Neural progenitor cell (in vitro differentiated cells): ENCODE data around the gene UGGT2. TPM values are rescaled to one million over a fixed set of nuclear protein-coding genes. Genes with fewer than 3 reads are reported as not detected.

Source experiments
- DNase-seq: peaks from one replicate; pipeline ENCODE4 v3.0.0-alpha.2; 2016; ENCODE audit warnings: low spot score
- H2AFZ ChIP-seq: fragments of 200-600 bp; sonication (generic); replicated peaks from 2 replicates; pipeline ENCODE4 v1.6.1; 2016; ENCODE audit warnings: antibody characterized with exemption
- H3F3A ChIP-seq: fragments of 200-600 bp; sonication (generic); 2 replicates; pipeline ENCODE4 v1.6.1; 2016; ENCODE audit warnings: antibody characterized with exemption, low read depth
- H3K27ac ChIP-seq: fragments of 200-600 bp; sonication (generic); 2 replicates; pipeline ENCODE4 v1.5.1; 2016; ENCODE audit warnings: mild to moderate bottlenecking
- H3K27me3 ChIP-seq: fragments of 200-600 bp; sonication (generic); 2 replicates; pipeline ENCODE4 v1.6.1; 2016; ENCODE audit warnings: mild to moderate bottlenecking, moderate library complexity
- H3K36me3 ChIP-seq: fragments of 200-600 bp; sonication (generic); 2 replicates; pipeline ENCODE4 v1.5.1; 2016
- H3K4me1 ChIP-seq: fragments of 200-600 bp; sonication (generic); 2 replicates; pipeline ENCODE4 v1.6.1; 2016; ENCODE audit warnings: mixed run types
- H3K4me2 ChIP-seq: fragments of 200-600 bp; sonication (generic); 2 replicates; pipeline ENCODE4 v1.6.1; 2016
- H3K4me3 ChIP-seq: fragments of 200-600 bp; sonication (generic); 2 replicates; pipeline ENCODE4 v1.5.1; 2016
- H3K79me2 ChIP-seq: fragments of 200-600 bp; sonication (generic); 2 replicates; pipeline ENCODE4 v1.6.1; 2016; ENCODE audit warnings: low read depth
- H3K9ac ChIP-seq: fragments of 200-600 bp; sonication (generic); 2 replicates; pipeline ENCODE4 v1.6.1; 2016
- H3K9me3 ChIP-seq: fragments of 200-600 bp; sonication (generic); 2 replicates; pipeline ENCODE4 v1.5.1; 2016; ENCODE audit warnings: low read depth
- H4K20me1 ChIP-seq: fragments of 200-600 bp; sonication (generic); 2 replicates; pipeline ENCODE4 v1.6.1; 2016; ENCODE audit warnings: low read depth
- H3K27ac Mint-ChIP-seq: 3 replicates; pipeline ENCODE4 v1.8.0; 2021; ENCODE audit warnings: mixed read lengths
- H3K27me3 Mint-ChIP-seq: 2 replicates; pipeline ENCODE4 v1.8.0; 2022; ENCODE audit warnings: low read depth, mild to moderate bottlenecking, inconsistent platforms, moderate library complexity, mixed read lengths; ENCODE audit not compliant: insufficient read depth
- H3K36me3 Mint-ChIP-seq: 3 replicates; pipeline ENCODE4 v1.8.0; 2021; ENCODE audit warnings: mixed read lengths
- H3K4me1 Mint-ChIP-seq: 3 replicates; pipeline ENCODE4 v1.8.0; 2021; ENCODE audit warnings: mixed read lengths
- H3K4me3 Mint-ChIP-seq: 3 replicates; pipeline ENCODE4 v1.8.0; 2021; ENCODE audit warnings: mild to moderate bottlenecking, moderate library complexity, mixed read lengths
- H3K9me3 Mint-ChIP-seq: 3 replicates; pipeline ENCODE4 v1.8.0; 2020; ENCODE audit warnings: mixed read lengths
- CTCF ChIP-seq: fragments of 200-600 bp; sonication (generic); IDR thresholded peaks from 2 replicates; pipeline ENCODE4 v1.5.1; 2017; ENCODE audit warnings: antibody characterized with exemption, mild to moderate bottlenecking
- EZH2 ChIP-seq: fragments of 200-600 bp; sonication (generic); IDR thresholded peaks from 2 replicates; pipeline ENCODE4 v1.6.1; 2017; ENCODE audit warnings: antibody characterized with exemption, mild to moderate bottlenecking, moderate library complexity
- EZH2phosphoT487 ChIP-seq: fragments of 200-600 bp; sonication (generic); IDR thresholded peaks from 2 replicates; pipeline ENCODE4 v1.6.1; 2017; ENCODE audit warnings: antibody characterized with exemption
- total RNA-seq: library from RNA; depleted of rRNA; stranded (reverse); fragments of >200 nt; gene quantifications from 2 replicates; pipeline ENCODE4 v1.2.3, GENCODE V29; 2015; ENCODE audit warnings: low replicate concordance

UGGT2 gene
- total RNA-seq, 1 donor from 2014 or later = 70.4 TPM

GRCh38 chr13:95924389-95924994 is 128.7 kb downstream of the UGGT2 start:
- Histone ChIP-seq H3K36me3 (peaks cover 2% of the 10 kb centered on the region), H3K27me3 (no peaks in the 10 kb centered on the region), H2AFZ (no peak overlapping the region), H3K4me2 (no peak overlapping the region), H4K20me1 (no peaks in the 10 kb centered on the region), H3K4me1 (no peaks in the 10 kb centered on the region), H3K4me3 (no peak overlapping the region), H3K9ac (no peak overlapping the region), H3K79me2 (no peaks in the 10 kb centered on the region), H3K27ac (no peak overlapping the region), H3F3A (no peaks in the 10 kb centered on the region), H3K9me3 (no peaks in the 10 kb centered on the region)
- H3K27me3 Mint-ChIP-seq = peaks cover 2% of the 10 kb centered on the region
- peaks cover 11% of the 10 kb centered on the region for H3K9me3 Mint-ChIP-seq
- H3K27ac Mint-ChIP-seq = no peak overlapping the region
- DNase-seq = no peak
- H3K36me3 Mint-ChIP-seq = peaks cover 13% of the 10 kb centered on the region
- TF ChIP-seq EZH2 (no peak), EZH2phosphoT487 (no peak), CTCF (no peak)
- H3K4me1 Mint-ChIP-seq = no peaks in the 10 kb centered on the region
- H3K4me3 Mint-ChIP-seq = no peak overlapping the region

DNA sequence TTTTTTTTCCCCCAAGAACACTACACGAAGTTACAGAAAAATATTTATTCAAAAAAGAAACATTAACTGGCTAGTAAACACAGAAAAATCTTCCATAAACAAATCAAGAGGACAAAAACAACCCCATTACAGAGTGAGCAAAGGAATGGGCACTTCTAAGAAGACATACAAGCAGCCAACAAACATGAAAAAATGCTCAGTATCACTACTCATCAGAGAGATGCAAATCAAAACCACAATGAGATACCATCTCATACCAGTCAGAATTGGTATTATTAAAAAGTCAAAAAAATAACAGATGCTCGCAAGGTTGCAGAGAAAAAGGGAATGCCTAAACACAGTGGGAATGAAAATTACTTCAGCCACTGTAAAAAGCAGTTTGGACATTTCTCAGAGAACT is 131.7 kb downstream of the UGGT2 start:
- no peak for TF ChIP-seq CTCF
- TF ChIP-seq EZH2phosphoT487 = no peak
- no peak for TF ChIP-seq EZH2
- H2AFZ ChIP-seq = no peak overlapping the region
- no peaks in the 10 kb centered on the region for H3K36me3 ChIP-seq
- H3K36me3 Mint-ChIP-seq = peaks cover 15% of the 10 kb centered on the region
- H3K4me3 Mint-ChIP-seq = no peak overlapping the region
- no peaks in the 10 kb centered on the region for H3F3A ChIP-seq
- H3K4me2 ChIP-seq = no peak overlapping the region
- H3K27me3 Mint-ChIP-seq = no peaks in the 10 kb centered on the region
- no peak overlapping the region for H3K4me3 ChIP-seq
- H3K4me1 Mint-ChIP-seq = no peaks in the 10 kb centered on the region
- H3K9me3 Mint-ChIP-seq = no peaks in the 10 kb centered on the region
- DNase-seq = no peak
- H3K79me2 ChIP-seq = no peaks in the 10 kb centered on the region
- H3K27ac Mint-ChIP-seq = no peak overlapping the region
- no peaks in the 10 kb centered on the region for H4K20me1 ChIP-seq
- H3K9ac ChIP-seq = no peak overlapping the region
- H3K27ac ChIP-seq = no peak overlapping the region
- H3K27me3 ChIP-seq = no peaks in the 10 kb centered on the region
- no peaks in the 10 kb centered on the region for H3K4me1 ChIP-seq
- H3K9me3 ChIP-seq = no peaks in the 10 kb centered on the region

DNA sequence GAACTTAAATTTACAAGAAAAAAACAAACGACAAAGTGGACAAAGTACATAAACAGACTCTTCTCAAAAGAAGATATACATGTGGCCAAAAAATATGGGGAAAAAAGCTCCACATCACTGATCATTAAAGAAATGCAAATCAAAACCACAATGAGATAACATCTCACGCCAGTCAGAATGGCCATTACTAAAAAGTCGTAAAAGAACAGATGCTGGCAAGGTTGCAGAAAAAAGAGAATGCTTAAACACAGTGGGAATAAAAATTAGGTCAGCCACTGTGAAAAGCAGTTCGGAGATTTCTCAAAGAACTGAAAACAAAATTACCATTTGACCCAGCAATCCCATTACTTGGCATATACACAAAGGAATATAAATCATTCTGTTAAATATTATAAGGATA is 132.7 kb downstream of the UGGT2 start:
- H4K20me1 ChIP-seq = no peaks in the 10 kb centered on the region

More for the DNA sequence above, 132.7 kb downstream of the UGGT2 start:
- no peaks in the 10 kb centered on the region for H3K27me3 Mint-ChIP-seq
- no peak overlapping the region for H3K4me2 ChIP-seq
- H3K9ac ChIP-seq = no peak overlapping the region
- H3K4me1 Mint-ChIP-seq = peaks cover 6% of the 10 kb centered on the region
- H3K79me2 ChIP-seq = no peaks in the 10 kb centered on the region
- no peaks in the 10 kb centered on the region for H3K36me3 ChIP-seq
- H3K4me3 Mint-ChIP-seq = no peak overlapping the region
- H3K4me3 ChIP-seq = no peak overlapping the region
- TF ChIP-seq CTCF = no peak
- no peak for TF ChIP-seq EZH2
- TF ChIP-seq EZH2phosphoT487 = no peak
- H2AFZ ChIP-seq = no peak overlapping the region
- no peak overlapping the region for H3K27ac ChIP-seq
- no peak for DNase-seq
- H3K9me3 ChIP-seq = no peaks in the 10 kb centered on the region
- H3F3A ChIP-seq = no peaks in the 10 kb centered on the region
- peaks cover 13% of the 10 kb centered on the region for H3K36me3 Mint-ChIP-seq
- H3K4me1 ChIP-seq = no peaks in the 10 kb centered on the region
- no peaks in the 10 kb centered on the region for H3K9me3 Mint-ChIP-seq
- no peak overlapping the region for H3K27ac Mint-ChIP-seq
- H3K27me3 ChIP-seq = no peaks in the 10 kb centered on the region
